GM12801 (cell line): Measurements from ENCODE around the gene PIK3CD.

Experiments used
- CTCF ChIP-seq: IDR thresholded peaks from one replicate; pipeline ENCODE4 v1.5.1; 2011; ENCODE audit warnings: control low read depth; ENCODE audit not compliant: insufficient read length; ENCODE audit errors: extremely low read depth

PIK3CD gene

GRCh38 chr1:9689011-9689706 lies 37.6 kb downstream of the PIK3CD start:
- TF ChIP-seq CTCF, result no peak

GRCh38 chr1:9689971-9690381 lies 38.4 kb downstream of the PIK3CD start:
- no peak for TF ChIP-seq CTCF

- TF ChIP-seq CTCF, result no peak
Observed at GRCh38 chr1:9690440-9691107, 39.0 kb downstream of the PIK3CD start.

GRCh38 chr1:9691108-9691445 lies 39.5 kb downstream of the PIK3CD start:
- no peak for TF ChIP-seq CTCF

GRCh38 chr1:9691691-9692090 lies 40.2 kb downstream of the PIK3CD start:
- no peak for TF ChIP-seq CTCF

- no peak for TF ChIP-seq CTCF
Observed at GRCh38 chr1:9696793-9697192, 45.3 kb downstream of the PIK3CD start.

- no peak for TF ChIP-seq CTCF
Observed at GRCh38 chr1:9699361-9699760, 47.8 kb downstream of the PIK3CD start.

- TF ChIP-seq CTCF, result no peak
Observed at GRCh38 chr1:9700340-9700739, 48.8 kb downstream of the PIK3CD start.
